ENCODE results near the gene MBIP.
"Not testable (repeated sequence)": the region's sequence is repeated elsewhere in the genome, so short reads cannot be mapped to it uniquely, and the experiment has no call there.

MBIP gene

GRCh38 chr14:36320200-36320896 is at the start of gene MBIP:
TSS of gene MBIP (minus strand) at chr14:36320637. CDS start at chr14:36320588, 49 bp downstream.
- DNase-seq: peak; percentile 94

GRCh38 chr14:36367985-36368774 is 47.7 kb upstream of the MBIP start:
- no peak for DNase-seq

- no peak for DNase-seq
Measured at GRCh38 chr14:36365766-36366165, 45.3 kb upstream of the MBIP start.

- no peak for DNase-seq
Measured at GRCh38 chr14:36363704-36364103, 43.3 kb upstream of the MBIP start.

GRCh38 chr14:36362648-36363047 is 42.2 kb upstream of the MBIP start:
- DNase-seq: no peak

GRCh38 chr14:36361210-36361853 is 40.9 kb upstream of the MBIP start:
- no peak for DNase-seq

- no peak for DNase-seq
Measured at GRCh38 chr14:36356862-36357261, 36.4 kb upstream of the MBIP start.

- DNase-seq: no peak
Measured at GRCh38 chr14:36346052-36346451, 25.6 kb upstream of the MBIP start.

GRCh38 chr14:36344211-36344610 is 23.8 kb upstream of the MBIP start:
- no peak for DNase-seq

- not testable (repeated sequence) for DNase-seq
Measured at GRCh38 chr14:36341811-36342210, 21.4 kb upstream of the MBIP start.

- no peak for DNase-seq
Measured at GRCh38 chr14:36340276-36340890, 19.9 kb upstream of the MBIP start.

- DNase-seq: no peak
Measured at GRCh38 chr14:36339816-36340215, 19.4 kb upstream of the MBIP start.

- DNase-seq: no peak
Measured at GRCh38 chr14:36333119-36333518, 12.7 kb upstream of the MBIP start.

GRCh38 chr14:36327573-36327972 is 7.1 kb upstream of the MBIP start:
- DNase-seq: not testable (repeated sequence)

GRCh38 chr14:36325853-36326252 is 5.4 kb upstream of the MBIP start:
- DNase-seq: no peak

GRCh38 chr14:36324897-36325296 is 4.5 kb upstream of the MBIP start:
- DNase-seq: no peak

GRCh38 chr14:36320897-36321381 is 502 bp upstream of the MBIP start:
- no peak for DNase-seq

GRCh38 chr14:36319899-36320199 is 588 bp downstream of the MBIP start:
- no peak for DNase-seq

GRCh38 chr14:36317650-36318049 is 2.8 kb downstream of the MBIP start:
- DNase-seq: no peak

GRCh38 chr14:36316131-36316530 is 4.3 kb downstream of the MBIP start:
- no peak for DNase-seq

GRCh38 chr14:36315159-36315853 is 5.1 kb downstream of the MBIP start:
- no peak for DNase-seq

GRCh38 chr14:36313898-36314297 is 6.5 kb downstream of the MBIP start:
- no peak for DNase-seq

GRCh38 chr14:36313206-36313605 is 7.2 kb downstream of the MBIP start:
- no peak for DNase-seq
